Astrocyte of the hippocampus (primary cell): ENCODE data around the gene PIK3C2A.

ENCODE experiments used
- DNase-seq: peaks from one replicate; pipeline ENCODE4 v3.0.0; 2011; ENCODE audit warnings: low read depth, low spot score

The PIK3C2A gene

GRCh38 chr11:17211286-17211685 is 3.5 kb upstream of the PIK3C2A start:
- no peak for DNase-seq

- DNase-seq = no peak
Measured at GRCh38 chr11:17209939-17210245, 2.1 kb upstream of the PIK3C2A start.

- peak; percentile 77 for DNase-seq
Measured at GRCh38 chr11:17208257-17208999, 642 bp upstream of the PIK3C2A start.

- no peak for DNase-seq
Measured at GRCh38 chr11:17206463-17206862, 1.3 kb downstream of the PIK3C2A start.

GRCh38 chr11:17197431-17197898 is 10.3 kb downstream of the PIK3C2A start:
- DNase-seq = peak; percentile 10

GRCh38 chr11:17188675-17189074 is 19.1 kb downstream of the PIK3C2A start:
- DNase-seq = no peak

- DNase-seq = no peak
Measured at GRCh38 chr11:17186932-17187692, 20.7 kb downstream of the PIK3C2A start.

- DNase-seq = no peak
Measured at GRCh38 chr11:17185938-17186337, 21.8 kb downstream of the PIK3C2A start.

GRCh38 chr11:17184882-17185587 is 22.8 kb downstream of the PIK3C2A start:
- no peak for DNase-seq

GRCh38 chr11:17183836-17184235 is 23.9 kb downstream of the PIK3C2A start:
- no peak for DNase-seq

- DNase-seq = no peak
Measured at GRCh38 chr11:17179970-17180369, 27.8 kb downstream of the PIK3C2A start.

GRCh38 chr11:17173332-17173731 is 34.5 kb downstream of the PIK3C2A start:
- no peak for DNase-seq

GRCh38 chr11:17171916-17172315 is 35.9 kb downstream of the PIK3C2A start:
- DNase-seq = peak; percentile 9

- peak; percentile 50 for DNase-seq
Measured at GRCh38 chr11:17171343-17171742, 36.4 kb downstream of the PIK3C2A start.

GRCh38 chr11:17169876-17170275 is 37.9 kb downstream of the PIK3C2A start:
- DNase-seq = no peak

- DNase-seq = no peak
Measured at GRCh38 chr11:17165247-17165890, 42.4 kb downstream of the PIK3C2A start.

GRCh38 chr11:17164361-17165246 is 43.2 kb downstream of the PIK3C2A start:
- DNase-seq = no peak

GRCh38 chr11:17163736-17164135 is 44.0 kb downstream of the PIK3C2A start:
- no peak for DNase-seq

GRCh38 chr11:17163291-17163690 is 44.5 kb downstream of the PIK3C2A start:
- no peak for DNase-seq

- DNase-seq = no peak
Measured at GRCh38 chr11:17162376-17162775, 45.4 kb downstream of the PIK3C2A start.

- DNase-seq = no peak
Measured at GRCh38 chr11:17161515-17161914, 46.3 kb downstream of the PIK3C2A start.
